Measurements from ENCODE around the gene ADH1C.
"Not testable (repeated sequence)": the region's sequence is repeated elsewhere in the genome, so short reads cannot be mapped to it uniquely, and the experiment has no call there.

Gene ADH1C

DNA sequence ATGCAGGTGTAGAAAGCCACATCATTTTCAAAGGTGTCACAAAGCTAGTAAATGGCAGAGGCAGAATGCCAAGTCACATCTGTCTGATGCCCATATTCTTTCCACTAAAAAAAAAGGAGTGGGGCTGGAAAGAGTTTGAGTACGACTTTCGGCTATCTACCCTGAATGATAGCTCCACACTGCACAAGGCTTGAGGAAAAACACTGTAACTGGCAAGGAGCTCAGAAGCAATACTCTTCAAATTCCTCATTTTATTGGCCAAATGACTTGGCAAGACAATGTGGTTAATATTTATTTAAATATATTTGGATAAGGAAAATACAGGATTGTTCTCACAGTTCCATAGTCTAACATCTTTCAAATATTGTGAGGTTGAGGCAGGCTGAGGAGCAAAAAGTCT is 5.4 kb upstream of the ADH1C start:
- DNase-seq (ENCODE audit: low read depth): no peak

DNA sequence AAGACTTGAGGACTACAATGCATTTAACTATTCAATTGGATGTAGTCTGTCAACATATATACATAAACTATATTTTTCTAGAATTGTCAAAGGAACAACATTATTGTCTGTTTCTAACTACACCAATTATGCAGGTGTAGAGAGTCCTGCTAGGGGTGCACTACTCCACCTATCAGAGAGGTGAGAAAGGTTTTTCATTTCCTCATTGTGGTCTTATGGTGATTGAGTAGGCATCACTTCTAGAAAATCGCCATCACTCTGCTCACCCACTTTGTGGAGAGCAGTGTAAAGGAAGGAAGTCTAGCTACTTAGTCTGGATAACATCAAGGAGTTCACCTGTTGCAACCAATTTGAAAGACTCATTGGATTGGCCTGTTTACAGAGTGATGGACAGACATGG is 4.4 kb upstream of the ADH1C start:
- no peak for DNase-seq (ENCODE audit: low read depth)

DNA sequence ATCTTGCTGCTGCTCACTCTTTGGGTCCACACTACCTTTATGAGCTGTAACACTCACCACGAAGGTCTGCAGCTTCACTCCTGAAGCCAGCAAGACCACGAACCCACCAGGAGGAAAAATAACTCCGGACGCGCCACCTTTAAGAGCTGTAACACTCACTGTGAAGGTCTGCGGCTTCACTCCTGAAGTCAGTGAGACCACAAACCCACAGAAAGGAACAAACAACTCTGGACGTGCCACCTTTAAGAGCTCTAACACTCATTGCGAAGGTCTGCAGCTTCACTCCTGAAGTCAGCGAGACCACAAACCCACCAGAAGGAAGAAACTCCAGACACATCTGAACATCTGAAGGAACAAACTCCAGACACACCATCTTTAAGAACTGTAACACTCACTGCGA is 3.6 kb upstream of the ADH1C start:
- not testable (repeated sequence) for DNase-seq (ENCODE audit: low read depth)

DNA sequence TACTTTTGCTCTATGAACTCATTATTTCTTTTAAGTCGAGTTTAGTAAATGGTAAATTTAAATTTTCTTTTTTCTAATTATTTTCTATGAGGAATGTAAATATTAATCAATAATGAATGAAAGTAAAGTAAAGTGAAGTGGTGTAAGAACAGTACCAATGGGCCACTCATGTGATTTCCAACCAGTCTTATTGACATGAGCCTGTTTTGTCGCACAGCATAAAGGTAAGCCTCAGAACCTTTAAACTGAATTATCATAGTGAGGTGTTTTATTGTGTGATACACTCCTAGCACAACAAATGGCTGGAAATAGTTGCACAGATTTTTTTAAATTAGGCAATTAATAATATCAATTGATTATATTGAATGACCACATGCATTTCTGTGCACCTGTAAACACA is 1.1 kb downstream of the ADH1C start:
- no peak for DNase-seq (ENCODE audit: low read depth)

DNA sequence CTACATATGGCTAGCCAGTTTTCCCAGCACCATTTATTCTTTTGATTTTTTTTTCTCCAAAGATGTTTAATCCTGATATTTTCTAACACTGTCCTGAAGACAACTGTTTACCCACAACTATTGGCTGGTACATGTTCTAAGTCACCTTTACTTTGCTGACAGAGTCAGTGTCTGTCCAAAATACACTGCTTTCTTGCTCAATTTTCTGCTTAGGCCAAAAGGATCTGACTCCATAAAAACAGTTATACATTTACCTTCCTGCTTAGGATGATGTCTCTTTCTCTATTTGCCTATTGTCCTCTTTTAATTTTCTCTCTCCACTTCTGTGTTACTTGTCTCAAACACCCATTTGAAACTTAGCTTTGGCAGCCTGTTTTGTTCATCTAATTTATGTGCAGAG is 3.2 kb downstream of the ADH1C start:
- DNase-seq (ENCODE audit: low read depth): no peak

DNA sequence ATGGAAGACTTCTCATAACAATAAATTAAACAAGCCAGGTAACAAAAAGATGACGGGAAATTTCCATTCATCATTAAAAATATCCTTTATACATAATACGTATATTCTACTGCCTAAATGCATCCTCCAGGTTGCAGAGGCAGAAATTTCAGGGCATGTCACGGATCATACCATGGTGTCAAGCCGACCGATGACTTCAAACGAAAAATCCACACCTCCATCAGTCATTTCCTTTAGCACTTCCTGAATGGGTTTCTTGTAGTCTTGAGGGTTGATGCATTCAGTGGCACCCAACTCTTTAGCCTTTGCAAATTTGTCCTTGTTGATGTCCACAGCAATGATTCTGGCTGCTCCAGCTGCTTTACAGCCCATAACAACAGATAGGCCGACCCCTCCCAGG is 9.9 kb downstream of the ADH1C start:
- not testable (repeated sequence) for DNase-seq (ENCODE audit: low read depth)

DNA sequence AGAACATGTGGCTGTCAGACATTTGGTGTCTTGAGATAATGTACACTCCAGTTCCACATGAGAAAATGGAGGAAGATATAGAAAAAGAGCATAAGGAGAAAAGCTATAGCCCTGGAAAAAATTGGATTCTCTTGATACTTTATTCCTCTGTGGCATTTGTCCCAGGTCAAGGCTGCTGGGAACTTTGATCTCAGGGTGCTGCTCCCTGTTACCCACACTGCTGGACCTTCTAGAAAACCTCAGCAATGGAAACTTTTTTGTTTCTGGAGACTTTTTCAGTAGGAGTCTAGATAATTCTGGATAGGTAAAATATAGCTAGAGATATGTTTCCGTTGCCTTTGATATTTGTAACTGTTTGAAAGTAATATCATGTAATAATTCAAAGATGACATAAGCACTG is 11.1 kb downstream of the ADH1C start:
- DNase-seq (ENCODE audit: low read depth): no peak

DNA sequence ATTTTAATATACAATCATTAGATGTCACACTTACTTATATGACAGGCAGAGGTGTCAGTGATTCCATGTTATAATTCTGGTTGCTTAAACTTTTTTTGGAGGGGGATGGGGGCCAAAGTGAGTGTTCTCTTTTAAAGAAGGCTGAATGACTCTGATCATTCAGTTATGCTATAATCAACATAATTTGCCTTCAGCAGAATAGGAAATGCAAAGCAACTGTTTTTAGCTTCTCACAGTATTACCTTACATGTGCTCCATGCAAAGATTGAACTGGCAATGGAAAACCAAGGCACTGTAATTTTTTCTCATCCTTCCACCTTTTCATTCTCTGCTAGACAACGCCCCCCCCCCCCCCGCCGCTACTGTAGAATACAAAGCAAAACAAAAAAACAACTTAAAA is 13.4 kb downstream of the ADH1C start:
- no peak for DNase-seq (ENCODE audit: low read depth)

DNA sequence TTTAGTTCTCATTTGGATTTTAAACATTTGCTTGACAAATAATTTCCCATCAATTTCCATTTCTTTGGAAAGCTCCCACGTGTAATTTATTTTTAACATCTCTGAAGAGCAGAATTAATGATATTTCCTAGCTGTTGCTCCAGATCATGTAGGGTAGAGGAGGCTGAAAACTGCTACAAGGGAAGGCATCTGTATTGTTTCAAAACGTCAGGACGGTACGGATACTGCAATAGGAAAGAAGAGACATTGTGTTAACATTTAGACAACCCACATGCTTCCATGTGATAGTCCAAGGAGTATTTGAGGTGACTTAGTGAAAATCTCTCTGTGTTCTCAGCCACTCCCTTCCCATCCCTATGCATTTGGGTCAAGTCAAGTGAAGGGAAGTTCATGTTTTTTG is 16.0 kb downstream of the ADH1C start:
- DNase-seq (ENCODE audit: low read depth): no peak

DNA sequence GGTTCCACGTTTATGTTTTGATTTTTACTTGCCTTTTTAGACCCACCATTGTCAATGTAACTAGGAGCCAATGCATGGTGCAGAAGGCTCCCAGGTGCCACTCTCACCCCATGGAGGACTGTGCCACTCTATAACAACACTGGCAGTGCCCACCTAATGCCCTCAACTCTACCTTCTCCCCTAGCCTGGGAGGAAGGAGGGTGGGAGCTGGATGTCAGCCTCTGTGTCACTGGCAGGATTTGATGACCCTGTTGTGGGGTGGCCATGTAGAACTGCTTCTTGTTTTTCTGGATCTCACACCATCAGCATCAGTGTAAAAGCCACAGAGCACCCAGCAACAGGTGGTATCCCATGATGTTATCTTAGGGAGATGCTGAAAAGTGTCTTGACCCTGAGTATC is 17.7 kb downstream of the ADH1C start:
- no peak for DNase-seq (ENCODE audit: low read depth)

DNA sequence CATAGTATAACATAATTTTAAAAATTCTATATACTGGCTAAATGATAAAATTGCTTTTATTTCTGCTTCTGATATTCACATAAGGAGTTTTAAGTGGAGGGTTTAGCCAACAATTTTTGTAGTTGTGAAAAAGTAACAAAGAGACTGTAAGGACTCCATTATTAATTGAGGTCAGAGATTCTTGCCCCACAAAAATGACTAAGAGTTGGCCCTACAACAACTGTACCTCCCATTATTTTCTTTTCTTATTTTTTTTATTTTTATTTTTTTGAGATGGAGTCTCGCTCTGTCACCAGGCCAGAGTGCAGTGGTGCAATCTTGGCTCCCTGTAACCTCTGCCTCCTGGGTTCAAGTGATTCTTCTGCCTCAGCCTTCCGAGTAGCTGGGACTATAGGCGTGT is 21.9 kb downstream of the ADH1C start:
- no peak for DNase-seq (ENCODE audit: low read depth)

DNA sequence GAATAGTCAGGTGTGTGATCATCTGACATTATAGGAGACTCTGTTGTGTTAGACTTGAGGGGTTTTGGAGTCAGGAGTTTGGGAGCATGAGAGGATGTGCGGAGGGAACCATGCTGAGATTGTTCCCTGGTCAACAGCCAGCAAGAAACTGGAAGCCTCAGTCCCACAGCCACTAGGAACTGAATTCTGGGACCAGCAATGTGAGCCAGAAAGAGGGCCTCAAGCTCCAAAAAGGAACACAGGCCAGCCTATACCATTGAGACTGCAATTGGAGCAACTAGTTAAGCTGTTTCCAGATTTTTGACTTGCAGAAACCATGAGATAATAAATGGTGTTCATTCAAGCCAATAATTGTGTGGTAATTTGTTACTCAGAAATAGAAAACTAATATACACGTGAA is 22.7 kb downstream of the ADH1C start:
- no peak for DNase-seq (ENCODE audit: low read depth)

DNA sequence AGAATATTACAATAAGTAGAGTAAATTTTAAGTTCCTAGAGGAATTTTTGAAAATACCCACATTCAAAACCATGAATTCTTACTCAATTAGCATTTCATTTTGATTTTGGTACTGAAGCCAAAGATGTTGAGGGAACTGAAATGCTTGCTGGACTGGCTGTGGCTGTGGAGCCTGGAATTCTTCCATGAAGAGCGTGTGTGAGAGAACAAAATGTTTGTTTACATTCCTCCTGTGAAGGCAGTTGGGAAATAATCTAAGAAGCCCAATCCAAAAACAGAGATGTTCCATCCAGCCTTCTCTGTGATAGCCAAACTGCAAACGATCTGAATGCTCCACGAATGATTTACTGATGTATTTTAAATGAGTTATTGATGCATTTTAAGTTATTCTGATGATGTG is 27.6 kb downstream of the ADH1C start:
- peak; percentile 91 for DNase-seq (ENCODE audit: low read depth)

DNA sequence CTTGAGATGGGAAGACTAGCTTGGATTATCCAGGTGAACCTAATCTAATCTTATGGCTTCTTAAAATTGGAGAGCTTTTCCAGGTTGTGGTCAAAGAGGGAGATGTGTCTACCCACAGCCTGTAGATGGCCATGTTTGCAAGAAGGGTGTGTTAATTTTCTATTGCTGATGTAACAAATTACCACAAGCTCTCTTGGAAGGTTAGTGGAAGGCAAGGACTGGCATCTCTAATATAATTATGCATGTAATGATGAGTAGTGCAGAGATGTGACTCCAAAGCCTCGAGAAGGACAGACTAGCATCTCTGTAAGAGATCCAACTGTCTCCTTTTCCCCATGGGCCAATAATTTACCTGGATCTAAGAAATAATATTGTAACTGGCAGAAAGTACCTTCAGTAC is 28.2 kb downstream of the ADH1C start:
- peak; percentile 24 for DNase-seq (ENCODE audit: low read depth)

DNA sequence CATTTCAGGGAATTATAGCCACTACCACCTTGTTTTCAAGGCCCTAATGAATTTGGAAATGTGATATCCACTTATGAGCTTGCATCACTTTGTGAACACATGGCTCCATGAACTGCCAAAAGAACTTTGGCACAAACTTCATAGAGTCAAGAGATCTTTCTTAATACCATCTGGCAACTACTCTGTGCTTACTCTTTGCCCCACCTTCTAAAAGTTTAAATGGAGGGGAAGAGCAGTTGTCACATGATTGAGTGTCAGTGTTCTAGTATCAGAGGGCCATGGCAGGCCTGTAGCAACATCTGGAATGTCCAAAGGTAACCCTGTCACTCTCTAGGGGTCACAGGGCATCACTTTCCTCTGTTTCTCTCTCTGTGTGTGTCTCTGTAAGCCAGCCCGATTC is 28.8 kb downstream of the ADH1C start:
- peak; percentile 94 for DNase-seq (ENCODE audit: low read depth)

DNA sequence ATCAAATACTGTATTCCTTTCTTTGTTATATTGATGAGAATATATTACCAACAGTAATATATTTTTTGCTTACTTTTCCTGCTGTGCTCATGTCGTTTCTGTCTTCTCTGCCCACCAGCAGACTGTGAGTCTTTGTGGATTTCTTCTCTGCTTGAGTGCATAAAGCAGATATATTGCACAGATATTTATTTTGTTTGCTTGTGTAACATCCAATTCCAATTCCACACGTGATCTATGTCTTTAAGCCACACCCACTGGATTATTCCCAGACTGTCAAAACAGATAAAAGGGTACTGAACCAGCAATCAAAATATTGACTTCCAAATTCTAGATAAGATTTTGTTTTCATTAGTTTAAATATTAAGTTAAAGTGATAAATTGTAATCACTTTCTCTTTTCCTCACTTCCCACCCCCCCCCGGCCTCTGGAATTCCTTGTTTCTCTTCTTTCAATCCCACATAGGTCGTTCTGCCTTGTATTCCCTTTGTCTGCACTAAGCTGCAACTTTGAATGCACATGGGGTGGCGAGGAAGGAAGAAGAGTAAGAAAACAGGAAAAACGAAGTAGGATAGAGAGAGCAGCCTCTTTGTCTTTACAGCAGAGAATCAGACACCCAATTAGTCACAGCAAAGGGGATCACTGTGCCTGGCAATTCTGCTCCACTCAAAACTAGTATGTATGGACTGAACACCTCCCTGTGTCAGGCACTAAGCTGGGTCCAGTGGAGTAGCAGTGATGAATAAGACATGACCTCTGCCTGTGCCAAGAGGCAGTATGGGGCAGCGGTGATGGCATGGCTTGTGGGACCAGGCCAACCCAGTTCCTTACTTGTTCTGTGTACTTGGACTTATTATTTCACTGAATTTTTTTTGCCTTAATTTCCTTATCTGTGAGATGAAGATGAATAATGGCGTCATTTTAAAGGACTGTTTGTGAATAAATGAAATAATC is 31.0 kb downstream of the ADH1C start, which contains the start of gene ADH1B:
Gene ADH1B (minus strand): TSS at position 161 of the 951 bp plus-strand sequence. CDS start 70 bp downstream, at position 91.
- peak; percentile 56 for DNase-seq (ENCODE audit: low read depth)

DNA sequence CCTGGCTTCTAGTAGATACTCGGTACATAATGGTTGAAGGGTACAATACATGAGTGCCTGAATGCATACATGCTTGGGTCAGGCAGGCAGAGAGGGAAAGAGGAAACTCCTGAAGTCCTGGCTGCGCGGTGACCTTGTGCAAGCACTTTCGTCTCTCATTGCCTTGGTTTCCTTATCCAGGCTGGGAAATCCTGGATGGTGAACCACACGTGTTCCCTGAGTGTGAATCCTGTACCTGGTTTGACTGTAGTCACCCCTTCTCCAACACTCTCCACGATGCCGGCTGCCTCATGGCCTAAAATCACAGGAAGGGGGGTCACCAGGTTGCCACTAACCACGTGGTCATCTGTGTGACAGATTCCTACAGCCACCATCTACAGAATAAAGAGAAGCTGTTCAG is 34.7 kb downstream of the ADH1C start:
- DNase-seq (ENCODE audit: low read depth): not testable (repeated sequence)

DNA sequence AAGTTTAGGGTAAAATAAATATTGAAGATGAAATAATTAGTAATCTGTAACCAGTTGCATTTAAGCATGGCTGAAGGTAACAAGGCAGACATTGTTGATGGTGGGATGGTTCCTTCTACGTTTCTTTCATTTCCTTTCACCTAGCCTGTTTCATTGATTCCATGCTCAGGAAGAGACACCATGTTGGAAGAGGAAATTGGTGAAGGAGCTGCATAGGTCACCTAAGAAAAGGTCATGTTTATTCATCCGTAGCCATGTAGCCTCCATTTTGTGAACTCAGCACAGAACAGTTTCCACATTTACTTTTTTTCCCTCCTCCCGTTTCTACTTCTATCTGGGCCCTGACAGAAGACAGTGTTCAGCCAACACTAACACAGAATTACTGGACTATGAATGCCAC is 35.2 kb downstream of the ADH1C start:
- no peak for DNase-seq (ENCODE audit: low read depth)

DNA sequence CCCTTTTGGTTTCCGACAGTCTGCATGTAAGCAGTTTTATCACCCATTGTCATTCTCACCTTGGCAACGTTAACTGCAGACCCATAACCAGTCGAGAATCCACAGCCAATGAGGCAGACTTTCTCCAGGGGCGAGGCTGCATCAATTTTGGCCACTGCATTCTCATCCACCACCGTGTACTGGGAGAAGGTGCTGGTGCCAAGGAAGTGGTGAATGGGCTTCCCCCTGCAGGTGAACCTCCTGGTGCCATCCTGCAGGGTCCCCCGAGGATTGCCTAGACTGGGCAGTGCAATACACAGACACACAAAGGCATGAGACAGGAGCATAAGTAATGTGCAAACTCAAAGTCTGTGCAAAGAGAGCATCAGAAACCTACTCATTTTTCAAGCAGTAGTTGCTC is 36.7 kb downstream of the ADH1C start:
- no peak for DNase-seq (ENCODE audit: low read depth)

DNA sequence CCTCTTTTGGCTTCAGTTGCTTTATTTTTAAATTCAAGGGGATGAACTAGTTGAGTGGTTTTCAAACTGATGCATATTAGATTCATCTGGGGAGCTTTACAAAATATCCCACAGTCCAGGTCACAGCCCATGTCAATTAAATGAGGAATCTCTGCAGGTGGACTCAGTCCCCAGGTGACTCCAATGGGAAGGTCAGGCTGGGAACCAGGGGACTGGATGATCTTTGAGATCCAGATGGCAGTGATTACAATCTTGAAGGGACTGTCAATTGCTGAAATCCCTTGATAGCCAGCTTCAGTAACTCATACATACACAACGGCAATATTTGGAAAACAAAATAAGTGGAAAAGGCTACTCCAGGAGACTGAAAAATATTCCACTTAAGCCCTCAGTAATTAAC is 38.3 kb downstream of the ADH1C start:
- no peak for DNase-seq (ENCODE audit: low read depth)

DNA sequence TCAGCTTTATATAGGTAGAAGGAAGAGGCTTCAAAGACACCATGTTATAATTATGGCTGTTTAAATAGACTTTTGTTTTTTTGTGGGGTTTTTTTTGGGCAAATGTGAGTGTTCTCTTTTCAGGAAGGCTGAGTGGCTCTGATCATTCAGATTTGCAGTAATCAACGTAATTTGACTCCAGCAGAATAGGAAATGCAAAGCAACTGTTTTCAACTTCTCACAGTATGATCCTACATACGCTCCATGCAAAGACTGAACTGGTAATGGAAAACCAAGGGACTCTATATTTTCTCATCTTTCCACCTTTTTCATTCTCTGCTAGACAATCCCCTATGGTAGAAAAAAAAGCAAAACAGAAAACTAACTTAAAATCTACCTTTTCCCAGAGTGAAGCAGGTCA is 42.2 kb downstream of the ADH1C start:
- DNase-seq (ENCODE audit: low read depth): no peak

DNA sequence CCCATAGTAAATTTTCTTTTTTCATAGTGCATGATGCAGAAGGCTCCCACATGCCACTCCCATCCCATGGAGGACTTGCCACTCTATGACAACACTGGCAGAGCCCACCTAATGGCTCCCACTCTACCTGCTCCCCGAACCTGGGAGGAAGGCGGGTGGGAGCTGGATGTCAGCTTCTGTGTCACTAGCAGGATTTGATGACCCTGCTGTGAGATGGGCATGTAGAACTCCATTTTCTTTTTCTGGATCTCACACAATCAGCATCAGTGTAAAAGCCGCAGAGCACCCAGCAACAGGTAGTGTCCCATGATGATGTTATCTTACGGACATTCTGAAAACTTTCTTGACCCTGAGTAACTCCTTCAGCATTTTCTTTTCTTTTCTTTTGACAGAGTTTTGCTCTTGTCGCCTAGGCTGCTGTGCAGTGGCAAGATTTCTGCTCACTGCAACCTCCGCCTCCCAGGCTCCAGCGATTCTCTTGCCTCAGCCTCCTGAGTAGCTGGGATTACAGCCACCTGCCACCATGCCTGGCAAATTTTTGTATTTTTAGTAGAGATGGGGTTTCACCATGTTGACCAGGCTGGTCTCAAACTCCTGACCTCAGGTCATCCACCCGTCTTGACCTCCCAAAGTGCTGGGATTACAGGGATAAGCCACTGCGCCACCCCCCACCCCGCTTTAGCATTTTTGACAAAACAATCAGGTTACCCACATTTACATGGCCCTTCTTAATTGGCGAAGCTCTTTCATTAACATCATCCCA is 46.7 kb downstream of the ADH1C start:
- DNase-seq (ENCODE audit: low read depth): peak; percentile 30
